HepG2 (cell line): ENCODE data around the gene YBX2. TPM values are rescaled to one million over a fixed set of nuclear protein-coding genes. Genes with fewer than 3 reads are reported as not detected.

Experiments
- BRCA1 ChIP-seq: sonication (generic); formaldehyde crosslinking; IDR thresholded peaks from 2 replicates; pipeline ENCODE4 v1.4.0; 2020; ENCODE audit warnings: missing genetic modification reagents
- CENPT ChIP-seq: sonication (generic); formaldehyde crosslinking; IDR thresholded peaks from 2 replicates; pipeline ENCODE4 v1.8.0; 2022; ENCODE audit warnings: low read depth, mild to moderate bottlenecking, moderate library complexity, missing genetic modification reagents
- FLYWCH1 ChIP-seq: sonication (generic); formaldehyde crosslinking; IDR thresholded peaks from 2 replicates; pipeline ENCODE4 v1.8.1; 2023; ENCODE audit warnings: mild to moderate bottlenecking, missing genetic modification reagents
- FOXK2 ChIP-seq: fragments of 450-650 bp; IDR thresholded peaks from 2 replicates; pipeline ENCODE4 v1.6.1; 2016
- KLF13 ChIP-seq: sonication (generic); formaldehyde crosslinking; IDR thresholded peaks from 2 replicates; pipeline ENCODE4 v1.4.0; 2020; ENCODE audit warnings: mild to moderate bottlenecking, missing genetic modification reagents
- MAF1 ChIP-seq: sonication (generic); formaldehyde crosslinking; IDR thresholded peaks from 2 replicates; pipeline ENCODE4 v1.5.0; 2020; ENCODE audit warnings: missing genetic modification reagents, borderline replicate concordance
- POGK ChIP-seq: sonication (generic); formaldehyde crosslinking; conservative IDR thresholded peaks from 2 replicates; pipeline ENCODE4 v1.8.0; 2022; ENCODE audit warnings: mild to moderate bottlenecking, moderate library complexity, missing genetic modification reagents
- POLR2AphosphoS5 ChIP-seq: IDR thresholded peaks from 2 replicates; pipeline ENCODE4 v1.6.1; 2012; ENCODE audit warnings: low read depth, low read length
- SYNCRIP ChIP-seq: fragments of 200-400 bp; formaldehyde crosslinking; IDR thresholded peaks from 2 replicates; pipeline ENCODE4 v1.6.1; 2018; ENCODE audit warnings: mild to moderate bottlenecking, low read depth, low read length; ENCODE audit not compliant: insufficient read depth
- THAP9 ChIP-seq: sonication (generic); formaldehyde crosslinking; IDR thresholded peaks from 2 replicates; pipeline ENCODE4; 2020; ENCODE audit warnings: missing genetic modification reagents, mild to moderate bottlenecking, borderline replicate concordance
- TRIM22 ChIP-seq: fragments of 450-650 bp; IDR thresholded peaks from 2 replicates; pipeline ENCODE4 v1.6.1; 2017
- ZNF468 ChIP-seq: sonication (generic); formaldehyde crosslinking; IDR thresholded peaks from 2 replicates; pipeline ENCODE4 v1.8.0; 2022; ENCODE audit warnings: mild to moderate bottlenecking, moderate library complexity, missing genetic modification reagents
- ZNF646 ChIP-seq: sonication (generic); formaldehyde crosslinking; IDR thresholded peaks from 2 replicates; pipeline ENCODE4 v1.9.0; 2021; ENCODE audit warnings: mild to moderate bottlenecking, missing genetic modification reagents
- polyA plus RNA-seq, 8 experiments: library from polyadenylated mRNA; depleted of rRNA in 3 of 8; stranded (reverse) in 7 of 8; unstranded in 1 of 8; fragments of >200 nt; fragmentation: Illumina TruSeq in 4 of 8; extraction: Trizol in 4 of 8; gene quantifications; 2 replicates each; pipeline versions ENCODE4 v1.2.1 to v1.2.3, GENCODE V29; 2011 to 2016; ENCODE audit warnings: low read depth in 4 of 8, missing spikeins in 1 of 8, mixed read lengths in 1 of 8; ENCODE audit not compliant: insufficient read depth in 1 of 8
- total RNA-seq, 5 experiments: library from RNA; depleted of rRNA; stranded (reverse); fragments of >200 nt; fragmentation: Illumina TruSeq; extraction: Trizol; gene quantifications; 2 replicates each; pipeline ENCODE4 v1.2.3, GENCODE V29; 2016; ENCODE audit warnings: low read depth in 1 of 5
- TF ChIP-seq, protein P1 (sequence below): sonication (generic); formaldehyde crosslinking; IDR thresholded peaks from 2 replicates; pipeline ENCODE4 v1.4.0; 2020; ENCODE audit warnings: missing genetic modification reagents
- TF ChIP-seq, protein P2 (sequence below): IDR thresholded peaks from 2 replicates; pipeline ENCODE4 v1.6.1; 2012; ENCODE audit warnings: inconsistent platforms

Gene YBX2
- total and polyA plus RNA-seq, 2 of the 13 experiments (the other 11 are each of a cell fraction or from before 2014, with no cell fraction given) = 0.12 to 0.22 TPM

GRCh38 chr17:7280519-7281073 is 13.8 kb downstream of the YBX2 start (continued):
- no peak for TF ChIP-seq MAF1 (CRISPR knock-in tag)
- peak; percentile 80; the same call in 1 of the 2 replicates for TF ChIP-seq POGK (CRISPR knock-in tag)
- TF ChIP-seq BRCA1 (CRISPR knock-in tag) = no peak
- TF ChIP-seq FLYWCH1 (CRISPR knock-in tag) = no peak
- no peak for TF ChIP-seq CENPT (CRISPR knock-in tag)
- TF ChIP-seq POLR2AphosphoS5 = no peak
- TF ChIP-seq KLF13 (CRISPR knock-in tag) = no peak; the same call in 1 of the 2 replicates
- TF ChIP-seq SYNCRIP = no peak
- TF ChIP-seq TRIM22 = no peak
- no peak for TF ChIP-seq FOXK2
- TF ChIP-seq, protein P1, sequence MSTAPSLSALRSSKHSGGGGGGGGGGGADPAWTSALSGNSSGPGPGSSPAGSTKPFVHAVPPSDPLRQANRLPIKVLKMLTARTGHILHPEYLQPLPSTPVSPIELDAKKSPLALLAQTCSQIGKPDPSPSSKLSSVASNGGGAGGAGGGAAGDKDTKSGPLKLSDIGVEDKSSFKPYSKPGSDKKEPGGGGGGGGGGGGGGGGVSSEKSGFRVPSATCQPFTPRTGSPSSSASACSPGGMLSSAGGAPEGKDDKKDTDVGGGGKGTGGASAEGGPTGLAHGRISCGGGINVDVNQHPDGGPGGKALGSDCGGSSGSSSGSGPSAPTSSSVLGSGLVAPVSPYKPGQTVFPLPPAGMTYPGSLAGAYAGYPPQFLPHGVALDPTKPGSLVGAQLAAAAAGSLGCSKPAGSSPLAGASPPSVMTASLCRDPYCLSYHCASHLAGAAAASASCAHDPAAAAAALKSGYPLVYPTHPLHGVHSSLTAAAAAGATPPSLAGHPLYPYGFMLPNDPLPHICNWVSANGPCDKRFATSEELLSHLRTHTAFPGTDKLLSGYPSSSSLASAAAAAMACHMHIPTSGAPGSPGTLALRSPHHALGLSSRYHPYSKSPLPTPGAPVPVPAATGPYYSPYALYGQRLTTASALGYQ (CRISPR knock-in tag) = no peak
- peak; percentile 75; the same call in 1 of the 2 replicates for TF ChIP-seq THAP9 (CRISPR knock-in tag)
- TF ChIP-seq, protein P2, sequence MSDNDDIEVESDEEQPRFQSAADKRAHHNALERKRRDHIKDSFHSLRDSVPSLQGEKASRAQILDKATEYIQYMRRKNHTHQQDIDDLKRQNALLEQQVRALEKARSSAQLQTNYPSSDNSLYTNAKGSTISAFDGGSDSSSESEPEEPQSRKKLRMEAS = peak; percentile 79
- no peak for TF ChIP-seq ZNF646
- peak; percentile 74; the same call in 1 of the 2 replicates for TF ChIP-seq ZNF468
